Thyroid gland (tissue), 4 donors: ENCODE results near the gene NT5C1B. TPM values are rescaled to one million over a fixed set of nuclear protein-coding genes. Genes with fewer than 3 reads are reported as not detected.

Source experiments
- DNase-seq, 2 donors: peaks; one replicate each; pipeline ENCODE4 v3.0.0-alpha.2; 2019
- H3K27ac ChIP-seq, 3 donors: fragments of 200-600 bp; sonication (generic); 1 replicate in 2 of 3; 2 replicates in 1 of 3; pipeline ENCODE4 v1.5.1; 2016 to 2019; ENCODE audit warnings: mild to moderate bottlenecking in 1 of 3, moderate library complexity in 1 of 3
- H3K27me3 ChIP-seq: fragments of 200-600 bp; sonication (generic); one replicate; pipeline ENCODE4 v1.5.1; 2019
- H3K36me3 ChIP-seq, 2 donors: fragments of 200-600 bp; sonication (generic); one replicate each; pipeline ENCODE4 v1.5.1; 2016 to 2019
- H3K4me1 ChIP-seq, 2 donors: fragments of 200-600 bp; sonication (generic); one replicate each; pipeline ENCODE4 v1.5.1; 2017 to 2019
- H3K4me3 ChIP-seq, 3 donors: fragments of 200-600 bp; sonication (generic); replicated peaks in 1 of 3; 1 replicate in 2 of 3; 2 replicates in 1 of 3; pipeline ENCODE4 v1.5.1; 2016; ENCODE audit warnings: mild to moderate bottlenecking in 1 of 3
- H3K9me3 ChIP-seq: fragments of 200-600 bp; sonication (generic); one replicate; pipeline ENCODE4 v1.5.1; 2017
- POLR2A ChIP-seq, 2 donors: fragments of 450-650 bp; IDR thresholded peaks; one replicate each; pipeline ENCODE4 v1.6.1; 2017; ENCODE audit warnings: antibody characterized with exemption in 2 of 2, mild to moderate bottlenecking in 2 of 2, moderate library complexity in 1 of 2
- WGBS, 2 donors: methylation state at CpG; one replicate each; pipeline ENCODE4 v1.1.5; 2017; 5-methylcytosine and 5-hydroxymethylcytosine counted together
- intact Hi-C: fragments of 100-400 bp; cut with DNase I; formaldehyde crosslinking; loops from one replicate; pipeline ENCODE4 v1.15.1; 2023
- total RNA-seq, 4 donors: library from RNA; depleted of rRNA; stranded (reverse); fragments of >200 nt; gene quantifications; one replicate each; pipeline ENCODE4 v1.2.3, GENCODE V29; 2016
- TF ChIP-seq, protein P1 (sequence below), 6 experiments: fragments of 200-600 bp in 3 of 6; fragments of 450-650 bp in 3 of 6; sonication (generic) in 3 of 6; IDR thresholded peaks; one replicate each; pipeline ENCODE4 v1.5.1; 2016 to 2019; ENCODE audit warnings: antibody characterized with exemption in 6 of 6, mild to moderate bottlenecking in 2 of 6, inconsistent platforms in 1 of 6, moderate library complexity in 1 of 6

Gene NT5C1B
- total RNA-seq, 4 donors from 2014 or later = 0.13 TPM; not detected in 3

GRCh38 chr2:18626958-18627650, 37.7 kb upstream of the NT5C1B start:
- DNase-seq = no peak
- no peak overlapping the region for H3K4me3 ChIP-seq
- TF ChIP-seq POLR2A (IDR thresholded peaks at IDR 0.05) = no peak
- TF ChIP-seq, protein P1, sequence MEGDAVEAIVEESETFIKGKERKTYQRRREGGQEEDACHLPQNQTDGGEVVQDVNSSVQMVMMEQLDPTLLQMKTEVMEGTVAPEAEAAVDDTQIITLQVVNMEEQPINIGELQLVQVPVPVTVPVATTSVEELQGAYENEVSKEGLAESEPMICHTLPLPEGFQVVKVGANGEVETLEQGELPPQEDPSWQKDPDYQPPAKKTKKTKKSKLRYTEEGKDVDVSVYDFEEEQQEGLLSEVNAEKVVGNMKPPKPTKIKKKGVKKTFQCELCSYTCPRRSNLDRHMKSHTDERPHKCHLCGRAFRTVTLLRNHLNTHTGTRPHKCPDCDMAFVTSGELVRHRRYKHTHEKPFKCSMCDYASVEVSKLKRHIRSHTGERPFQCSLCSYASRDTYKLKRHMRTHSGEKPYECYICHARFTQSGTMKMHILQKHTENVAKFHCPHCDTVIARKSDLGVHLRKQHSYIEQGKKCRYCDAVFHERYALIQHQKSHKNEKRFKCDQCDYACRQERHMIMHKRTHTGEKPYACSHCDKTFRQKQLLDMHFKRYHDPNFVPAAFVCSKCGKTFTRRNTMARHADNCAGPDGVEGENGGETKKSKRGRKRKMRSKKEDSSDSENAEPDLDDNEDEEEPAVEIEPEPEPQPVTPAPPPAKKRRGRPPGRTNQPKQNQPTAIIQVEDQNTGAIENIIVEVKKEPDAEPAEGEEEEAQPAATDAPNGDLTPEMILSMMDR (IDR thresholded peaks at IDR 0.05) = no peak
- H3K27ac ChIP-seq = no peak overlapping the region
- 87 to 91% methylated on average over 2 of the region's 2 CpGs for WGBS, 2 donors
- H3K4me1 ChIP-seq = no peaks in the 10 kb centered on the region
- intact Hi-C loops = no loop called here
- H3K27me3 ChIP-seq = no peaks in the 10 kb centered on the region
- no peaks in the 10 kb centered on the region for H3K9me3 ChIP-seq
- no peaks in the 10 kb centered on the region for H3K36me3 ChIP-seq

DNA sequence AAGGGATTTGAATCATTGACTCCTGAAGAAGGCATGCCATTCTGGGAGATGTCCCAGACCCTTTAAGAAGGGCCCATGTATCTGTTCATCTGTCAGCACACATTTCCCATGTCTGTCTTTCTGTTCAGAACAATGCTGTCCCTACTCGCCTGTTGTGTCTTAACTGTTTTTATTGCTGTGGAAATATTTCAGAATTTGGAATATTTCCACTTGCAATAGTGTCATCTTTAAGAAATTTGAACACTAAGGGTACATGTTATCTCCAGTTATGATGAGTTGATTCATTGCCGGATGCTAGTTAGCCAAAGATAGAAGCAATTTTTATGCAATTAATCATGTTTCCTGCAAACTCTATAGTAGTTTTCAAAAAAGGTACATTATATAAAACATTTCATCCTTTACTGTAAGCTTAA, 36.9 kb upstream of the NT5C1B start:
- H3K9me3 ChIP-seq = no peaks in the 10 kb centered on the region
- no peaks in the 10 kb centered on the region for H3K36me3 ChIP-seq
- no peak for TF ChIP-seq POLR2A (IDR thresholded peaks at IDR 0.05)
- TF ChIP-seq, protein P1 (IDR thresholded peaks at IDR 0.05) = no peak
- WGBS, 2 donors = 69 to 74% methylated on average over 2 of the region's 2 CpGs
- no peaks in the 10 kb centered on the region for H3K27me3 ChIP-seq
- H3K27ac ChIP-seq = no peak overlapping the region
- H3K4me1 ChIP-seq = no peaks in the 10 kb centered on the region
- DNase-seq = no peak
- intact Hi-C loops = no loop called here
- H3K4me3 ChIP-seq = no peak overlapping the region

DNA sequence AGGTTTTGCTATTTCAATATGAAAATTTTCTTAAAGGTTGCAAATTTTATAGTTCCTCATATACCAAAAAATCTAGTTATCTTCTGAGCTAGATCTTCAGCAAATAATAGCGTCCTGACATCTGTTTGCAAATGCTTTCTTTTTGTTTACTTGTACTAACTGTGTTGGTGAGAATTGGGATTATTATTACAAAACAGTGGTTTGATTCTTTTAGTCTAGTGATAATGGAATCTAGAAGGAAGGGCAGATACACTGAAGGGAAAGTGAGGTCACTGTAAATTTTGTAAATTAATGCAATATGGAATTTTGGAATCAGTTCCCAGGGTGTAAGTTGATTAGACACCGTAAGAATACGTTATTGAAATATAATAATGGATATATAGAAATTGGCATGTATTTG, 36.2 kb upstream of the NT5C1B start:
- H3K27ac ChIP-seq = no peak overlapping the region

DNA sequence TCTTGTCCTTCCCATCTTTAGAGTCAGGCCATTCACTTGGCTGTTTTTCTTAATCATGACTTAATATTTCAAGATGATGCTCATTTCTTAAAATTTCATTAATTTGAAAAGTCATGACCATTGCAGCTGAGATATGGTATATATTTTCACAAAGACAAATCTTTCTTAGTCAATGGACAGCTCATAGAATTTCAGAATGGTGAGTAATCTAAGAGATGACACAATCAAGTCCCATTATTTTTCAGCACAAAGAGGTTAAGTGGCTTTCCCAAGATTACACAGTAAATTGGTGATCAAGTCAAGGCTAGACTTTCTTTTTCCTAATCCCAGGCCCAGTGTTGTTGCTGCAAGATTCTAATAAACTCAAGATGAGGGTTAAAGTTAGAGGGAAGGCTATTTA, 34.4 kb upstream of the NT5C1B start:
- H3K4me3 ChIP-seq = no peak overlapping the region
- no peaks in the 10 kb centered on the region for H3K36me3 ChIP-seq
- intact Hi-C loops = no loop called here
- no peaks in the 10 kb centered on the region for H3K27me3 ChIP-seq
- TF ChIP-seq, protein P1 (IDR thresholded peaks at IDR 0.05) = no peak
- no peak for TF ChIP-seq POLR2A (IDR thresholded peaks at IDR 0.05)
- DNase-seq = no peak
- no peaks in the 10 kb centered on the region for H3K4me1 ChIP-seq
- no peak overlapping the region for H3K27ac ChIP-seq
- H3K9me3 ChIP-seq = no peaks in the 10 kb centered on the region

More for the DNA sequence above, 36.2 kb upstream of the NT5C1B start:
- Histone ChIP-seq H3K36me3 (no peaks in the 10 kb centered on the region), H3K4me1 (no peaks in the 10 kb centered on the region), H3K4me3 (no peak overlapping the region), H3K27me3 (no peaks in the 10 kb centered on the region), H3K9me3 (no peaks in the 10 kb centered on the region)
- no peak for DNase-seq
- intact Hi-C loops = no loop called here
- TF ChIP-seq, protein P1 (IDR thresholded peaks at IDR 0.05) = no peak
- no peak for TF ChIP-seq POLR2A (IDR thresholded peaks at IDR 0.05)
- WGBS, 2 donors = 83% methylated on average over 3 of the region's 3 CpGs

GRCh38 chr2:18620867-18621632, 31.7 kb upstream of the NT5C1B start:
- 73 to 80% methylated on average over 2 of the region's 2 CpGs for whole genome bisulfite sequencing, 2 donors
- no peaks in the 10 kb centered on the region for H3K36me3 ChIP-seq
- no peak for DNase-seq
- TF ChIP-seq POLR2A (IDR thresholded peaks at IDR 0.05) = no peak
- TF ChIP-seq, protein P1 (IDR thresholded peaks at IDR 0.05) = no peak
- intact Hi-C loops = no loop called here
- peak overlapping the region in 1 of 3 donors; percentile 24 for H3K27ac ChIP-seq
- no peaks in the 10 kb centered on the region for H3K9me3 ChIP-seq
- no peak overlapping the region for H3K4me3 ChIP-seq
- no peaks in the 10 kb centered on the region for H3K27me3 ChIP-seq
- H3K4me1 ChIP-seq = no peaks in the 10 kb centered on the region
